ENCODE data around the gene ZNF385B.

Gene ZNF385B

DNA sequence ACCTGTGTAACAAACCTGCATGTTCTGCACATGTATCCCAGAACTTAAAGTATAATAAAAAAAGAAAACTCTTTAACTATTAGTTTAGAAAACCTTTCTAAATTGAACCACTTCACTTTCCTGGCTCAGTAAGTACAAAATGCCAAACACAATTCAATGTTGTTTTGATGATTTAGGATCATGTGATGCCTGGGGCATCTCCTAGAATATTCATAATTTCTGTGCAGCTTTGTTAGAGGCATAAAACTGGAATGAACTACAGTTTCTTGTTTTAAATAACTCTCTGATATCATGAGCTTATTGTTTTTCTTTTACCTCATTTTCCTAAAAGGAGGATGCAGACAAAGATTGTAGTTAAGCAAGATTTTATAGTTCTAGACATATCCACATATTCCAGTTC is 457.8 kb downstream of the ZNF385B start:
- H3K4me1 ChIP-seq (ENCODE audit: insufficient read depth, low read length, severe bottlenecking), result no peaks in the 10 kb centered on the region
- no peak overlapping the region for H3K27ac ChIP-seq (ENCODE audit: low read depth, low read length, poor library complexity, severe bottlenecking)
- H3K9me2 ChIP-seq (ENCODE audit: low read depth, low read length), result no peaks in the 10 kb centered on the region
- no peak overlapping the region for H3K4me2 ChIP-seq (ENCODE audit: low read length)
- H4K20me1 ChIP-seq (ENCODE audit: insufficient read depth, low read length), result no peaks in the 10 kb centered on the region
- no peaks in the 10 kb centered on the region for H3F3A ChIP-seq (ENCODE audit: insufficient read depth, low read length)
- H3K4me3 ChIP-seq (ENCODE audit: low read depth, low read length, poor library complexity, severe bottlenecking), result no peak overlapping the region
- no peak overlapping the region for H2AFZ ChIP-seq (ENCODE audit: low read length)
- no peaks in the 10 kb centered on the region for H3K9me3 ChIP-seq (ENCODE audit: low read length)
- H3K36me3 ChIP-seq (ENCODE audit: insufficient read depth, low read length), result no peaks in the 10 kb centered on the region
- no peaks in the 10 kb centered on the region for H3K79me2 ChIP-seq (ENCODE audit: insufficient read depth, low read length)
- no peak overlapping the region for H3K9ac ChIP-seq (ENCODE audit: low read length)
- no peak for TF ChIP-seq EZH2 (IDR thresholded peaks at IDR 0.05; ENCODE audit: borderline replicate concordance, low read length)
- TF ChIP-seq, protein P1, sequence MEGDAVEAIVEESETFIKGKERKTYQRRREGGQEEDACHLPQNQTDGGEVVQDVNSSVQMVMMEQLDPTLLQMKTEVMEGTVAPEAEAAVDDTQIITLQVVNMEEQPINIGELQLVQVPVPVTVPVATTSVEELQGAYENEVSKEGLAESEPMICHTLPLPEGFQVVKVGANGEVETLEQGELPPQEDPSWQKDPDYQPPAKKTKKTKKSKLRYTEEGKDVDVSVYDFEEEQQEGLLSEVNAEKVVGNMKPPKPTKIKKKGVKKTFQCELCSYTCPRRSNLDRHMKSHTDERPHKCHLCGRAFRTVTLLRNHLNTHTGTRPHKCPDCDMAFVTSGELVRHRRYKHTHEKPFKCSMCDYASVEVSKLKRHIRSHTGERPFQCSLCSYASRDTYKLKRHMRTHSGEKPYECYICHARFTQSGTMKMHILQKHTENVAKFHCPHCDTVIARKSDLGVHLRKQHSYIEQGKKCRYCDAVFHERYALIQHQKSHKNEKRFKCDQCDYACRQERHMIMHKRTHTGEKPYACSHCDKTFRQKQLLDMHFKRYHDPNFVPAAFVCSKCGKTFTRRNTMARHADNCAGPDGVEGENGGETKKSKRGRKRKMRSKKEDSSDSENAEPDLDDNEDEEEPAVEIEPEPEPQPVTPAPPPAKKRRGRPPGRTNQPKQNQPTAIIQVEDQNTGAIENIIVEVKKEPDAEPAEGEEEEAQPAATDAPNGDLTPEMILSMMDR (IDR thresholded peaks at IDR 0.05; ENCODE audit: low read length), result no peak
- no peaks in the 10 kb centered on the region for H3K27me3 ChIP-seq (ENCODE audit: insufficient read depth, low read length)

DNA sequence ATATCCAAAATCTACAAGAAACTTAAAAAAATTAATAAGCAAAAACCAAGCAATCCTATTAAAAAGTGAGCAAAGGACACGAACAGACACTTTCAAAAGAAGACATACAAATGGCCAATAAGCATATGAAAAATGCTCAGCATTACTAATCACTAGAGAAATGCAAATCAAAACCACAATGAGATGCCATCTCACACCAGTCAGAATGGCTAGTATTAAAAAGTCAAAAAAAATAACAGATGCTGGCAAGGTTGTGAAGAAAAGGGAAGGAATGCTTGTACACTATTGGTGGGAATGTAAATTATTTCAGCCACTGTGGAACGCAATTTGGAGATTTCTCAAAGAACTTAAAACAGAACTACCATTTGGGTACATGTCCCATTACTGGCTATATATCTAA is 467.9 kb downstream of the ZNF385B start:
- Histone ChIP-seq H3K9me2 (ENCODE audit: low read depth, low read length) (no peaks in the 10 kb centered on the region), H3K36me3 (ENCODE audit: insufficient read depth, low read length) (no peaks in the 10 kb centered on the region), H2AFZ (ENCODE audit: low read length) (no peak overlapping the region), H3K4me2 (ENCODE audit: low read length) (no peak overlapping the region), H3K27me3 (ENCODE audit: insufficient read depth, low read length) (no peaks in the 10 kb centered on the region), H3K9me3 (ENCODE audit: low read length) (no peaks in the 10 kb centered on the region), H3K4me1 (ENCODE audit: insufficient read depth, low read length, severe bottlenecking) (no peaks in the 10 kb centered on the region), H3K27ac (ENCODE audit: low read depth, low read length, poor library complexity, severe bottlenecking) (no peak overlapping the region), H4K20me1 (ENCODE audit: insufficient read depth, low read length) (no peaks in the 10 kb centered on the region), H3K9ac (ENCODE audit: low read length) (no peak overlapping the region), H3F3A (ENCODE audit: insufficient read depth, low read length) (no peaks in the 10 kb centered on the region), H3K4me3 (ENCODE audit: low read depth, low read length, poor library complexity, severe bottlenecking) (no peak overlapping the region), H3K79me2 (ENCODE audit: insufficient read depth, low read length) (no peaks in the 10 kb centered on the region)
- TF ChIP-seq, protein P1 (IDR thresholded peaks at IDR 0.05; ENCODE audit: low read length), result no peak
- TF ChIP-seq EZH2 (IDR thresholded peaks at IDR 0.05; ENCODE audit: borderline replicate concordance, low read length), result no peak

Data from OCI-LY1 (cell line).